ENCODE results near the gene RFTN2.

DNA sequence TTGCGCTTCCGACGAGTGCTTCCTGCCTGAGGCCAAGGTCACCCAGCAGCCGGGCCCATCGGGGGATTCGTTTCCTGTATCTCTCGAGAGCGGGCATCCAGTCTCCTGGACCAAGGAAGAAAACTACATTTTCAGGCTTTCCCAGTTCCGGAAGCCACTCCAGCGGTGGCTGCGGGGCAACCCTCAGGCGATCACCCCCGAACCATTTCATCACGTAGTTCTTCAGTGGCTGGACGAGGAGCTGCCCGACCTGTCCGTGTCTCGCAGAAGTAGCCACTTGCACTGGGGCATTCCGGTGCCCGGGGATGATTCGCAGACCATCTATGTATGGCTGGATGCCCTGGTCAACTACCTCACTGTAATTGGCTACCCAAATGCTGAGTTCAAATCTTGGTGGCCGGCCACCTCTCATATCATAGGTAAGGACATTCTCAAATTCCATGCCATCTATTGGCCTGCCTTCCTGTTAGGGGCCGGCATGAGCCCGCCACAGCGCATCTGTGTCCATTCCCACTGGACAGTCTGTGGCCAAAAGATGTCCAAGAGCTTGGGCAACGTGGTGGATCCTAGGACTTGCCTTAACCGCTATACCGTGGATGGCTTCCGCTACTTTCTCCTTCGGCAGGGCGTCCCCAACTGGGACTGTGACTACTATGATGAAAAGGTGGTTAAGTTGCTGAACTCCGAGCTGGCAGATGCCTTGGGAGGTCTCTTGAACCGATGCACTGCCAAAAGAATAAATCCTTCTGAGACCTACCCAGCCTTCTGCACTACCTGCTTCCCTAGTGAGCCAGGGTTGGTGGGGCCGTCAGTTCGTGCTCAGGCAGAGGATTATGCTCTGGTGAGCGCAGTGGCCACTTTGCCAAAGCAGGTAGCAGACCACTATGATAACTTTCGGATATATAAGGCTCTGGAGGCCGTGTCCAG is 30.8 kb upstream of the RFTN2 start:
- TF ChIP-seq, protein P1, sequence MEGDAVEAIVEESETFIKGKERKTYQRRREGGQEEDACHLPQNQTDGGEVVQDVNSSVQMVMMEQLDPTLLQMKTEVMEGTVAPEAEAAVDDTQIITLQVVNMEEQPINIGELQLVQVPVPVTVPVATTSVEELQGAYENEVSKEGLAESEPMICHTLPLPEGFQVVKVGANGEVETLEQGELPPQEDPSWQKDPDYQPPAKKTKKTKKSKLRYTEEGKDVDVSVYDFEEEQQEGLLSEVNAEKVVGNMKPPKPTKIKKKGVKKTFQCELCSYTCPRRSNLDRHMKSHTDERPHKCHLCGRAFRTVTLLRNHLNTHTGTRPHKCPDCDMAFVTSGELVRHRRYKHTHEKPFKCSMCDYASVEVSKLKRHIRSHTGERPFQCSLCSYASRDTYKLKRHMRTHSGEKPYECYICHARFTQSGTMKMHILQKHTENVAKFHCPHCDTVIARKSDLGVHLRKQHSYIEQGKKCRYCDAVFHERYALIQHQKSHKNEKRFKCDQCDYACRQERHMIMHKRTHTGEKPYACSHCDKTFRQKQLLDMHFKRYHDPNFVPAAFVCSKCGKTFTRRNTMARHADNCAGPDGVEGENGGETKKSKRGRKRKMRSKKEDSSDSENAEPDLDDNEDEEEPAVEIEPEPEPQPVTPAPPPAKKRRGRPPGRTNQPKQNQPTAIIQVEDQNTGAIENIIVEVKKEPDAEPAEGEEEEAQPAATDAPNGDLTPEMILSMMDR (IDR thresholded peaks at IDR 0.05): no peak
- TF ChIP-seq POLR2AphosphoS5 (IDR thresholded peaks at IDR 0.05): no peak
